Keratinocyte (primary cell): ENCODE results near the gene BTG2. TPM values are rescaled to one million over a fixed set of nuclear protein-coding genes. Genes with fewer than 3 reads are reported as not detected.

Experiments used
- DNase-seq: peaks from one replicate; pipeline ENCODE4 v3.0.0-alpha.2; 2011; ENCODE audit warnings: low read depth, missing footprints, low spot score
- FAIRE-seq: peaks from 2 replicates; lab custom pipeline; 2011; peaks lifted over from hg19 to GRCh38; lab: Jason Lieb, UNC
- H2AFZ ChIP-seq: 2 replicates; pipeline ENCODE4 v1.6.0; 2012; ENCODE audit warnings: low read length, control low read depth, inconsistent platforms; ENCODE audit not compliant: control insufficient read depth
- H3K27ac ChIP-seq: 2 replicates; pipeline ENCODE4 v1.5.1; 2011; ENCODE audit warnings: low read length; ENCODE audit not compliant: control insufficient read depth, insufficient read depth
- H3K27me3 ChIP-seq: 3 replicates; pipeline ENCODE4 v1.6.0; 2011; ENCODE audit warnings: low read length; ENCODE audit not compliant: control insufficient read depth, insufficient read depth; ENCODE audit errors: extremely low read depth
- H3K36me3 ChIP-seq, 2 experiments: 2 replicates in 1 of 2; 3 replicates in 1 of 2; pipeline ENCODE4 v1.5.1; 2011; ENCODE audit warnings: low read length in 2 of 2, mild to moderate bottlenecking in 1 of 2; ENCODE audit not compliant: control insufficient read depth in 2 of 2, insufficient read depth in 2 of 2; ENCODE audit errors: extremely low read depth in 1 of 2
- H3K4me1 ChIP-seq: 3 replicates; pipeline ENCODE4 v1.5.1; 2011; ENCODE audit warnings: low read length; ENCODE audit not compliant: control insufficient read depth, insufficient read depth; ENCODE audit errors: extremely low read depth
- H3K4me2 ChIP-seq: 3 replicates; pipeline ENCODE4 v1.6.0; 2011; ENCODE audit warnings: low read depth, low read length; ENCODE audit not compliant: control insufficient read depth, insufficient read depth; ENCODE audit errors: extremely low read depth
- H3K4me3 ChIP-seq, 3 experiments: fragments of 200-600 bp in 1 of 3; sonication (generic) in 1 of 3; 2 replicates in 2 of 3; 3 replicates in 1 of 3; pipeline ENCODE4 v1.5.1; 2011 to 2016; ENCODE audit warnings: low read length in 3 of 3, mild to moderate bottlenecking in 3 of 3, control low read depth in 2 of 3, inconsistent platforms in 1 of 3, low read depth in 1 of 3, mixed read lengths in 1 of 3, mixed run types in 1 of 3, moderate library complexity in 1 of 3; ENCODE audit not compliant: control insufficient read depth in 2 of 3, insufficient read depth in 2 of 3; ENCODE audit errors: extremely low read depth in 1 of 3
- H3K79me2 ChIP-seq: 2 replicates; pipeline ENCODE4 v1.6.0; 2012; ENCODE audit warnings: low read length; ENCODE audit not compliant: control insufficient read depth, insufficient read depth
- H3K9ac ChIP-seq: 3 replicates; pipeline ENCODE4 v1.6.0; 2011; ENCODE audit warnings: low read length; ENCODE audit not compliant: control insufficient read depth, insufficient read depth; ENCODE audit errors: extremely low read depth
- H3K9me1 ChIP-seq: 3 replicates; pipeline ENCODE4 v1.6.0; 2011; ENCODE audit warnings: low read length; ENCODE audit not compliant: control insufficient read depth, insufficient read depth; ENCODE audit errors: extremely low read depth
- H3K9me3 ChIP-seq: 2 replicates; pipeline ENCODE4 v1.5.1; 2012; ENCODE audit warnings: low read depth, low read length; ENCODE audit not compliant: control insufficient read depth
- H4K20me1 ChIP-seq: 3 replicates; pipeline ENCODE4 v1.6.0; 2011; ENCODE audit warnings: low read length; ENCODE audit not compliant: control insufficient read depth, insufficient read depth; ENCODE audit errors: extremely low read depth
- EZH2 ChIP-seq: IDR thresholded peaks from one replicate; pipeline ENCODE4 v1.6.1; 2012; ENCODE audit warnings: inconsistent platforms, mild to moderate bottlenecking, low read length, moderate library complexity
- dilution Hi-C: fragments of 300-500 bp; cut with MboI; formaldehyde crosslinking; loops from one replicate; pipeline ENCODE4 v1.7.0; 2020; ENCODE audit warnings: low sequenced_read_pairs; ENCODE audit not compliant: extremely low pct_ligation_motif_present
- polyA plus RNA-seq, 5 experiments: library from polyadenylated mRNA; depleted of rRNA in 3 of 5; stranded (reverse) in 3 of 5; stranded (forward) in 1 of 5; unstranded in 1 of 5; fragments of >200 nt; gene quantifications; 1 replicate in 1 of 5; 2 replicates in 3 of 5; 3 replicates in 1 of 5; pipeline versions ENCODE4 v1.2.1 to v1.2.3, GENCODE V29; 2011 to 2012; ENCODE audit warnings: missing spikeins in 2 of 5, low read depth in 1 of 5, low replicate concordance in 1 of 5
- TF ChIP-seq, protein P1 (sequence below), 3 experiments: IDR thresholded peaks in 1 of 3; conservative IDR thresholded peaks in 1 of 3; optimal IDR thresholded peaks in 1 of 3; 2 replicates in 2 of 3; 3 replicates in 1 of 3; pipeline versions ENCODE3 to v1.5.1; 2011; ENCODE audit warnings: low read length in 3 of 3, mild to moderate bottlenecking in 3 of 3, moderate library complexity in 2 of 3, control low read depth in 1 of 3, inconsistent platforms in 1 of 3; ENCODE audit not compliant: insufficient read depth in 2 of 3; ENCODE audit errors: extremely low read depth in 1 of 3

The BTG2 gene
- polyA plus RNA-seq, 1 donor (not counting 4 experiments of a cell fraction or from before 2014, with no cell fraction given), result 117 TPM

DNA sequence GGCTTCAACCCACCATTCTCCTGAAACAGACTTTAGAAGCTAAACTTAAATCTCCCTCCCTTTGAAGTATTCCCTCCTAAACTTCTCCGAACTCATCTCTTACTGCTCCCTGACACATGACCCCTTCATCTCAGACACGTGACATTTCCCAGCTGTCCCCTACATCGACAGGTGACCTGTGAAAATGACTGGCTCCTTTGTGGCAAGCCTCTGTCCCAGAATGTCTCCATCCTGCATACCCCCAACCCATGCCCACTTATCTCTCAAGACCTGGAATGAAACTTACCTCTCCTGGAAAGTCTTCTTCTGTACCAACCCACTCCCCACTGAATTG lies 41.4 kb downstream of the BTG2 start:
- dilution Hi-C loops, result no loop called here
- DNase-seq (no peak), FAIRE-seq (no peak)
- Histone ChIP-seq H3K27me3 (peaks cover 9% of the 10 kb centered on the region), H3K27ac (no peak overlapping the region), H3K4me2 (no peak overlapping the region), H2AFZ (no peak overlapping the region), H3K4me3 (no peak overlapping the region), H4K20me1 (no peaks in the 10 kb centered on the region), H3K9ac (no peak overlapping the region), H3K4me1 (peaks cover 4% of the 10 kb centered on the region), H3K79me2 (no peaks in the 10 kb centered on the region), H3K36me3 (no peaks in the 10 kb centered on the region), H3K9me1 (no peaks in the 10 kb centered on the region), H3K9me3 (no peaks in the 10 kb centered on the region)
- no peak for TF ChIP-seq EZH2

DNA sequence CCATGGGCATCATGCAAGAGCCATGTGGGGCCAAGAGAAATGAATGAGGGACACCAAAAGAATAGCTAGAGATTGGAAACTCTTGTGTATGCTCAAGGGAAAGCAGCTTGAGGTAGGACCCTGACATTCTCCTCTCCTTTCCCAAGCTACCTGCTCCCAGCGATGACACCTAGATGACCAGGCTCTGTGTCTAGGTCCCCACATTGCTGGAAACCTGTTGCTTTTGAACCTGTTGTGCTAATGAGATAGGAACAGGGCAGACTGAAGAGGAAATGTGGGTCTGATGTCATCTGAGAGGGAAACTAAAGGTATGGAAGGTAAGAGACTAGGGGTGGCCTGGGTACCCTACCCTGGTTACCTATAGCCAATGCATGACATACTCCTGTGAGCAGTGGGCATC lies 43.8 kb downstream of the BTG2 start:
- Histone ChIP-seq H3K27ac (no peak overlapping the region), H4K20me1 (no peaks in the 10 kb centered on the region), H3K9me1 (no peaks in the 10 kb centered on the region), H3K79me2 (no peaks in the 10 kb centered on the region), H3K9me3 (no peaks in the 10 kb centered on the region), H3K4me3 (no peak overlapping the region), H3K27me3 (peaks cover 14% of the 10 kb centered on the region), H3K4me1 (no peaks in the 10 kb centered on the region), H2AFZ (no peak overlapping the region), H3K4me2 (no peak overlapping the region), H3K9ac (no peak overlapping the region), H3K36me3 (no peaks in the 10 kb centered on the region)
- FAIRE-seq, result no peak
- dilution Hi-C loops, result no loop called here
- no peak for DNase-seq
- no peak for TF ChIP-seq EZH2
- TF ChIP-seq, protein P1, sequence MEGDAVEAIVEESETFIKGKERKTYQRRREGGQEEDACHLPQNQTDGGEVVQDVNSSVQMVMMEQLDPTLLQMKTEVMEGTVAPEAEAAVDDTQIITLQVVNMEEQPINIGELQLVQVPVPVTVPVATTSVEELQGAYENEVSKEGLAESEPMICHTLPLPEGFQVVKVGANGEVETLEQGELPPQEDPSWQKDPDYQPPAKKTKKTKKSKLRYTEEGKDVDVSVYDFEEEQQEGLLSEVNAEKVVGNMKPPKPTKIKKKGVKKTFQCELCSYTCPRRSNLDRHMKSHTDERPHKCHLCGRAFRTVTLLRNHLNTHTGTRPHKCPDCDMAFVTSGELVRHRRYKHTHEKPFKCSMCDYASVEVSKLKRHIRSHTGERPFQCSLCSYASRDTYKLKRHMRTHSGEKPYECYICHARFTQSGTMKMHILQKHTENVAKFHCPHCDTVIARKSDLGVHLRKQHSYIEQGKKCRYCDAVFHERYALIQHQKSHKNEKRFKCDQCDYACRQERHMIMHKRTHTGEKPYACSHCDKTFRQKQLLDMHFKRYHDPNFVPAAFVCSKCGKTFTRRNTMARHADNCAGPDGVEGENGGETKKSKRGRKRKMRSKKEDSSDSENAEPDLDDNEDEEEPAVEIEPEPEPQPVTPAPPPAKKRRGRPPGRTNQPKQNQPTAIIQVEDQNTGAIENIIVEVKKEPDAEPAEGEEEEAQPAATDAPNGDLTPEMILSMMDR (optimal IDR thresholded peaks at IDR 0.05 in 1 of 3, IDR thresholded peaks at IDR 0.05 in 1 of 3, conservative IDR thresholded peaks at IDR 0.05 in 1 of 3; ENCODE audit: extremely low read depth in 1 of 3, insufficient read depth in 2 of 3, low read length in 3 of 3), result no peak
